Small intestine (tissue), 7 donors: ENCODE results near the gene GLTP. TPM values are rescaled to one million over a fixed set of nuclear protein-coding genes. Genes with fewer than 3 reads are reported as not detected.

Experiments used
- DNase-seq, 2 donors: peaks; one replicate each; pipeline versions ENCODE4 v3.0.0 to v3.0.0-alpha.2; 2013
- FAIRE-seq: peaks from 2 replicates; lab custom pipeline; 2012; peaks lifted over from hg19 to GRCh38; lab: Jason Lieb, UNC
- H3K27ac ChIP-seq, 3 donors: one replicate each; pipeline ENCODE4 v1.5.1; 2013; ENCODE audit warnings: low read length in 2 of 3, mild to moderate bottlenecking in 2 of 3, control low read depth in 1 of 3, inconsistent platforms in 1 of 3, low read depth in 1 of 3, moderate library complexity in 1 of 3
- H3K27me3 ChIP-seq, 3 donors: one replicate each; pipeline ENCODE4 v1.6.1; 2013; ENCODE audit warnings: low read length in 3 of 3, inconsistent platforms in 1 of 3; ENCODE audit not compliant: control insufficient read depth in 3 of 3, insufficient read depth in 3 of 3
- H3K36me3 ChIP-seq, 3 donors: one replicate each; pipeline ENCODE4 v1.6.1; 2013; ENCODE audit warnings: low read length in 3 of 3, inconsistent platforms in 1 of 3, low read depth in 1 of 3, mild to moderate bottlenecking in 1 of 3, moderate library complexity in 1 of 3; ENCODE audit not compliant: control insufficient read depth in 3 of 3, insufficient read depth in 2 of 3
- H3K4me1 ChIP-seq, 3 donors: one replicate each; pipeline ENCODE4 v1.6.1; 2013; ENCODE audit warnings: low read length in 2 of 3, inconsistent platforms in 1 of 3, low read depth in 1 of 3, mild to moderate bottlenecking in 1 of 3, moderate library complexity in 1 of 3; ENCODE audit not compliant: control insufficient read depth in 3 of 3, insufficient read depth in 2 of 3
- H3K4me3 ChIP-seq, 3 donors: one replicate each; pipeline ENCODE4 v1.5.1; 2013; ENCODE audit warnings: low read length in 3 of 3, control low read depth in 1 of 3, inconsistent platforms in 1 of 3, low read depth in 1 of 3, mild to moderate bottlenecking in 1 of 3, moderate library complexity in 1 of 3
- H3K9me3 ChIP-seq, 2 donors: one replicate each; pipeline ENCODE4 v1.6.1; 2013; ENCODE audit warnings: low read depth in 1 of 2, low read length in 1 of 2; ENCODE audit not compliant: control insufficient read depth in 2 of 2, insufficient read depth in 1 of 2
- whole genome bisulfite sequencing, 3 donors: extraction: QIAGEN DNeasy Blood & Tissue Kit; methylation state at CpG; one replicate each; pipeline ENCODE4 v1.1.7; 2013; 5-methylcytosine and 5-hydroxymethylcytosine counted together
- polyA plus RNA-seq, 4 donors: library from polyadenylated mRNA; stranded (reverse) in 3 of 4; unstranded in 1 of 4; fragments of 200-250 nt in 3 of 4; fragments of 120-200 nt in 1 of 4; gene quantifications; one replicate each; pipeline versions ENCODE4 v1.2.1 to v1.2.3, GENCODE V29; 2013
- donor health status: healthy with polysubstance abuse.
- donor health status: control.
- donor health status: control.
- donor health status: Bipolar disorder and iron deficiency.
- donor health status: healthy.

The GLTP gene
- polyA plus RNA-seq, 4 donors, result 16.6 to 35.5 (median 32.1) TPM

GRCh38 chr12:109808876-109809646 lies 71.3 kb downstream of the GLTP start:
- Histone ChIP-seq H3K27ac (no peak overlapping the region), H3K9me3 (no peaks in the 10 kb centered on the region), H3K27me3 (no peaks in the 10 kb centered on the region), H3K4me3 (no peak overlapping the region), H3K4me1 (no peaks in the 10 kb centered on the region), H3K36me3 (no peaks in the 10 kb centered on the region)
- FAIRE-seq (no peak), DNase-seq (no peak)
- WGBS, 3 donors, result 90 to 94% (median 92%) methylated on average over 4 of the region's 4 CpGs

GRCh38 chr12:109807954-109808643 lies 72.2 kb downstream of the GLTP start:
- Histone ChIP-seq H3K9me3 (no peaks in the 10 kb centered on the region), H3K4me3 (no peak overlapping the region), H3K4me1 (no peaks in the 10 kb centered on the region), H3K36me3 (no peaks in the 10 kb centered on the region), H3K27me3 (no peaks in the 10 kb centered on the region), H3K27ac (no peak overlapping the region)
- FAIRE-seq (no peak), DNase-seq (no peak)
- 93 to 95% (median 93%) methylated on average over 11 to 12 of the region's 12 CpGs for WGBS, 3 donors

- Histone ChIP-seq H3K4me1 (no peaks in the 10 kb centered on the region), H3K27ac (no peak overlapping the region), H3K27me3 (no peaks in the 10 kb centered on the region), H3K36me3 (peaks cover 0 to 2% (median 0%) of the 10 kb centered on the region in 3 donors), H3K9me3 (no peaks in the 10 kb centered on the region), H3K4me3 (no peak overlapping the region)
- FAIRE-seq (no peak), DNase-seq (peak; percentile 49 to 72)
- 41 to 43% (median 42%) methylated on average over 12 of the region's 12 CpGs for WGBS, 3 donors
These were observed 75.2 kb downstream of the GLTP start for GRCh38 chr12:109804820-109805761.

GRCh38 chr12:109803678-109804077 lies 76.7 kb downstream of the GLTP start:
- no peak for DNase-seq
- Histone ChIP-seq H3K27me3 (no peaks in the 10 kb centered on the region), H3K4me1 (no peaks in the 10 kb centered on the region), H3K27ac (no peak overlapping the region), H3K9me3 (no peaks in the 10 kb centered on the region), H3K4me3 (no peak overlapping the region), H3K36me3 (peaks cover 0 to 2% (median 0%) of the 10 kb centered on the region in 3 donors)
- WGBS, 3 donors, result 69 to 89% (median 69%) methylated on average over 3 of the region's 3 CpGs
- no peak for FAIRE-seq

- 88 to 94% (median 90%) methylated on average over 15 of the region's 15 CpGs for WGBS, 3 donors
- Histone ChIP-seq H3K9me3 (no peaks in the 10 kb centered on the region), H3K27me3 (no peaks in the 10 kb centered on the region), H3K27ac (no peak overlapping the region), H3K4me3 (no peak overlapping the region), H3K4me1 (no peaks in the 10 kb centered on the region), H3K36me3 (peaks cover 0 to 5% (median 0%) of the 10 kb centered on the region in 3 donors)
- DNase-seq, result no peak
- no peak for FAIRE-seq
These were observed 77.5 kb downstream of the GLTP start for GRCh38 chr12:109802828-109803227.

Other genes starting within 250 kb of the GLTP start
- gene FAM222A, start 166.7 kb downstream of the GLTP start, polyA plus RNA-seq, result 1 to 10 TPM; 1.6 to 7.5 (median 4.7) TPM
- 1 to 10 TPM in 1 of 4 donors, under 1 TPM in 1, not detected in 2; 0.39 to 2.2 TPM for gene TRPV4, start 47.1 kb downstream of the GLTP start, polyA plus RNA-seq
- 10 to 100 TPM in 2 of 4 donors, 1 to 10 TPM in 2; 7.0 to 25.5 (median 11.5) TPM for gene TCHP, start 19.7 kb upstream of the GLTP start, polyA plus RNA-seq
- 10 to 100 TPM in 2 of 4 donors, 1 to 10 TPM in 2; 7.0 to 32.6 (median 9.0) TPM for gene GIT2, start 115.8 kb upstream of the GLTP start, polyA plus RNA-seq
- gene ANKRD13A, start 118.9 kb upstream of the GLTP start, polyA plus RNA-seq, result 10 to 100 TPM; 15.5 to 27.5 (median 21.2) TPM
- gene C12orf76, start 168.0 kb upstream of the GLTP start, polyA plus RNA-seq, result 10 to 100 TPM in 2 of 4 donors, 1 to 10 TPM in 2; 5.4 to 32.4 (median 8.1) TPM
- gene IFT81, start 243.8 kb upstream of the GLTP start, polyA plus RNA-seq, result 10 to 100 TPM in 1 of 4 donors, 1 to 10 TPM in 2, under 1 TPM in 1; 0.54 to 10.2 (median 2.6) TPM